CD4-positive, alpha-beta T cell treated with Interleukin-21 for 1 hour (primary cell): ENCODE results near the gene SLC16A5.

Experiments
- DNase-seq: peaks from one replicate; pipeline ENCODE4 v3.0.0-alpha.2; 2020

SLC16A5 gene

GRCh38 chr17:75088465-75089417 is 987 bp downstream of the SLC16A5 start:
- DNase-seq: no peak

- DNase-seq: no peak
Measured at GRCh38 chr17:75090871-75091854, 3.4 kb downstream of the SLC16A5 start.

GRCh38 chr17:75091855-75092327 is 4.1 kb downstream of the SLC16A5 start:
- no peak for DNase-seq

GRCh38 chr17:75093548-75094158 is 5.9 kb downstream of the SLC16A5 start:
- no peak for DNase-seq

GRCh38 chr17:75094871-75095399 is 7.2 kb downstream of the SLC16A5 start:
- no peak for DNase-seq

- no peak for DNase-seq
Measured at GRCh38 chr17:75096082-75096625, 8.4 kb downstream of the SLC16A5 start.

- DNase-seq: no peak
Measured at GRCh38 chr17:75097865-75098264, 10.1 kb downstream of the SLC16A5 start.

GRCh38 chr17:75098861-75099260 is 11.1 kb downstream of the SLC16A5 start:
- DNase-seq: no peak

GRCh38 chr17:75099881-75100595 is 12.3 kb downstream of the SLC16A5 start:
- no peak for DNase-seq

- no peak for DNase-seq
Measured at GRCh38 chr17:75102385-75102821, 14.6 kb downstream of the SLC16A5 start.

GRCh38 chr17:75103601-75104554 is 16.1 kb downstream of the SLC16A5 start:
- DNase-seq: no peak

- peak; percentile 29 for DNase-seq
Measured at GRCh38 chr17:75105126-75106080, 17.6 kb downstream of the SLC16A5 start.

- DNase-seq: no peak
Measured at GRCh38 chr17:75108193-75108592, 20.4 kb downstream of the SLC16A5 start.

- no peak for DNase-seq
Measured at GRCh38 chr17:75109046-75109406, 21.3 kb downstream of the SLC16A5 start.

GRCh38 chr17:75109407-75110233 is 21.9 kb downstream of the SLC16A5 start, which contains the start of gene ARMC7:
ARMC7 (plus strand) TSS chr17:75109969; CDS start chr17:75110289, 320 bp downstream.
- peak; percentile 92 for DNase-seq

GRCh38 chr17:75110234-75110937 is 22.6 kb downstream of the SLC16A5 start:
- DNase-seq: no peak

- DNase-seq: no peak
Measured at GRCh38 chr17:75111777-75112335, 24.1 kb downstream of the SLC16A5 start.
